GM12878 (cell line): Measurements from ENCODE around the gene ANKDD1A. TPM values are rescaled to one million over a fixed set of nuclear protein-coding genes. Genes with fewer than 3 reads are reported as not detected.

ENCODE experiments used
- ATAC-seq: fragments of 200-7000 bp; cut with Tn5 transposase; 3 replicates; pipeline ENCODE4 v1.9.1; 2020; ENCODE audit warnings: mild to moderate bottlenecking, moderate library complexity
- BruUV-seq: library from RNA; stranded (reverse); fragments of 400-500 nt; replicated peaks from 2 replicates; lab custom pipeline; 2021; lab: Mats Ljungman, UMichigan
- CTCF ChIA-PET: fragments of 300-600 bp; sonication (Branson Sonifier 250); formaldehyde crosslinking; extraction: SDS; loops from one replicate; lab custom pipeline; 2021; ENCODE audit warnings: inconsistent platforms; lab: Yijun Ruan, JAX
- POLR2A ChIA-PET: fragments of 350-600 bp; formaldehyde crosslinking; extraction: SDS; loops from one replicate; lab custom pipeline; 2021; ENCODE audit warnings: inconsistent platforms; lab: Charles Lee
- RAD21 ChIA-PET: fragments of 300-600 bp; sonication (Branson Sonifier 250); formaldehyde crosslinking; loops from one replicate; lab custom pipeline; 2023; ENCODE audit warnings: antibody characterized with exemption; ENCODE audit not compliant: unreplicated experiment; lab: Charles Lee
- SMC1A ChIA-PET: fragments of 300-600 bp; sonication (Branson Sonifier 250); formaldehyde crosslinking; loops from one replicate; lab custom pipeline; 2023; ENCODE audit not compliant: unreplicated experiment, uncharacterized antibody; lab: Charles Lee
- DNase-seq: peaks from one replicate; pipeline ENCODE4 v3.0.0-alpha.2; 2011; ENCODE audit warnings: low read depth, low spot score
- FAIRE-seq: peaks from 3 replicates; lab custom pipeline; 2011; peaks lifted over from hg19 to GRCh38; lab: Jason Lieb, UNC
- H2AFZ ChIP-seq: 2 replicates; pipeline ENCODE4 v1.6.0; 2011; ENCODE audit warnings: low read depth, low read length, control low read depth; ENCODE audit not compliant: control insufficient read depth
- H3K27ac ChIP-seq: 2 replicates; pipeline ENCODE4 v1.5.1; 2011; ENCODE audit warnings: control low read depth; ENCODE audit not compliant: control insufficient read depth, insufficient read depth
- H3K27me3 ChIP-seq, 2 experiments: replicated peaks in 1 of 2; 2 replicates each; pipeline versions ENCODE4 v1.6.0 to v1.6.1; 2011; ENCODE audit warnings: low read length in 1 of 2; ENCODE audit not compliant: control insufficient read depth in 2 of 2, insufficient read depth in 2 of 2
- H3K36me3 ChIP-seq, 2 experiments: 2 replicates each; pipeline ENCODE4 v1.5.1; 2011; ENCODE audit warnings: low read length in 1 of 2; ENCODE audit not compliant: control insufficient read depth in 2 of 2, insufficient read depth in 2 of 2
- H3K4me1 ChIP-seq: 2 replicates; pipeline ENCODE4 v1.6.1; 2011; ENCODE audit warnings: mild to moderate bottlenecking, low read length, moderate library complexity, mixed read lengths; ENCODE audit not compliant: control insufficient read depth, insufficient read depth
- H3K4me2 ChIP-seq: 2 replicates; pipeline ENCODE4 v1.6.0; 2011; ENCODE audit warnings: control low read depth; ENCODE audit not compliant: control insufficient read depth, insufficient read depth
- H3K4me3 ChIP-seq: fragments of 200-600 bp; sonication (generic); 2 replicates; pipeline ENCODE4 v1.5.1; 2016
- H3K79me2 ChIP-seq: 2 replicates; pipeline ENCODE4 v1.6.0; 2011; ENCODE audit warnings: low read length; ENCODE audit not compliant: control insufficient read depth, insufficient read depth
- H3K9ac ChIP-seq: 2 replicates; pipeline ENCODE4 v1.8.0; 2011; ENCODE audit warnings: low read length, control low read depth, mixed read lengths; ENCODE audit not compliant: control insufficient read depth, insufficient read depth
- H3K9me3 ChIP-seq: replicated peaks from 3 replicates; pipeline ENCODE4 v1.5.1; 2011; ENCODE audit warnings: mild to moderate bottlenecking, low read length; ENCODE audit not compliant: control insufficient read depth, insufficient read depth
- H4K20me1 ChIP-seq: 2 replicates; pipeline ENCODE4 v1.6.0; 2011; ENCODE audit not compliant: control insufficient read depth, insufficient read depth
- CBX3 ChIP-seq: fragments of 200-600 bp; sonication (generic); IDR thresholded peaks from 2 replicates; pipeline ENCODE4 v1.6.1; 2016; ENCODE audit warnings: low read depth, borderline replicate concordance
- CHD2 ChIP-seq: IDR thresholded peaks from 2 replicates; pipeline ENCODE4 v1.6.1; 2011; ENCODE audit warnings: low read depth, low read length, improper control_type of control experiment, borderline replicate concordance
- CREB1 ChIP-seq: IDR thresholded peaks from 2 replicates; pipeline ENCODE4 v1.6.1; 2012; ENCODE audit warnings: low read depth, mild to moderate bottlenecking, inconsistent platforms
- DPF2 ChIP-seq: fragments of 450-650 bp; IDR thresholded peaks from 2 replicates; pipeline ENCODE4 v1.6.1; 2017; ENCODE audit warnings: mild to moderate bottlenecking
- ESRRA ChIP-seq: IDR thresholded peaks from 2 replicates; pipeline ENCODE4 v1.6.1; 2012; ENCODE audit warnings: mild to moderate bottlenecking, low read length, improper control_type of control experiment
- IKZF2 ChIP-seq, 2 experiments: fragments of 450-650 bp; IDR thresholded peaks; 2 replicates each; pipeline ENCODE4 v1.6.1; 2017; ENCODE audit warnings: mild to moderate bottlenecking in 2 of 2, moderate library complexity in 2 of 2
- IRF3 ChIP-seq: fragments of 450-650 bp; IDR thresholded peaks from 2 replicates; pipeline ENCODE4 v1.6.1; 2014; ENCODE audit warnings: mild to moderate bottlenecking
- NR2C2 ChIP-seq: IDR thresholded peaks from 2 replicates; pipeline ENCODE4 v1.6.1; 2011; ENCODE audit warnings: borderline replicate concordance, low read depth; ENCODE audit not compliant: control insufficient read depth, insufficient read length
- PAX8 ChIP-seq: fragments of 450-650 bp; IDR thresholded peaks from 2 replicates; pipeline ENCODE4 v1.6.1; 2017; ENCODE audit warnings: mild to moderate bottlenecking, moderate library complexity
- PML ChIP-seq: IDR thresholded peaks from 2 replicates; pipeline ENCODE4 v1.6.1; 2012; ENCODE audit warnings: low read length, inconsistent platforms
- POLR2AphosphoS2 ChIP-seq: IDR thresholded peaks from 2 replicates; pipeline ENCODE4 v1.6.1; 2011; ENCODE audit warnings: low read depth, mild to moderate bottlenecking, low read length, improper control_type of control experiment, moderate library complexity
- RB1 ChIP-seq: fragments of 450-650 bp; formaldehyde crosslinking; IDR thresholded peaks from 2 replicates; pipeline ENCODE4 v1.6.1; 2017; ENCODE audit warnings: mild to moderate bottlenecking, borderline replicate concordance
- RUNX3 ChIP-seq: IDR thresholded peaks from 2 replicates; pipeline ENCODE4 v1.6.1; 2012; ENCODE audit warnings: low read length, inconsistent platforms
- SIX5 ChIP-seq: IDR thresholded peaks from 2 replicates; pipeline ENCODE4 v1.6.1; 2011; ENCODE audit warnings: mild to moderate bottlenecking, low read depth, low read length, moderate library complexity; ENCODE audit not compliant: severe bottlenecking
- ZZZ3 ChIP-seq: IDR thresholded peaks from 2 replicates; pipeline ENCODE4 v1.6.1; 2011; ENCODE audit warnings: low read depth; ENCODE audit not compliant: control insufficient read depth, insufficient read length
- WGBS: methylation state at CpG from one replicate; pipeline ENCODE4 v1.1.6; 2016; ENCODE audit warnings: low lambda C conversion rate; ENCODE audit not compliant: insufficient replicate concordance, insufficient coverage; ENCODE audit errors: missing lambda C conversion rate; 5-methylcytosine and 5-hydroxymethylcytosine counted together
- in situ Hi-C: fragments of 300-500 bp; cut with MboI; formaldehyde crosslinking; loops from 9 replicates; pipeline ENCODE4 v1.14.3; 2018; ENCODE audit warnings: mixed read lengths
- intact Hi-C: fragments of 100-400 bp; cut with micrococcal nuclease; formaldehyde crosslinking; loops from one replicate; pipeline ENCODE4 v1.14.2; 2022; ENCODE audit not compliant: unreplicated experiment
- polyA plus RNA-seq, 11 experiments: library from polyadenylated mRNA; depleted of rRNA in 4 of 11; unstranded in 6 of 11; stranded (reverse) in 5 of 11; fragments of >200 nt; fragmentation: Nextera tagmentation in 4 of 11; fragmentation: Illumina TruSeq in 1 of 11; extraction: Ambion mirVana in 4 of 11; extraction: Trizol in 1 of 11; gene quantifications; 1 replicate in 1 of 11; 2 replicates in 10 of 11; pipeline versions ENCODE4 v1.2.1 to v1.2.3, GENCODE V29; 2011 to 2016; ENCODE audit warnings: inconsistent platforms in 2 of 11, missing spikeins in 2 of 11, low read depth in 1 of 11
- total RNA-seq, 4 experiments: library from RNA; depleted of rRNA in 3 of 4; stranded (reverse); fragments of >200 nt in 3 of 4; fragmentation: Illumina TruSeq in 1 of 4; extraction: Trizol in 1 of 4; gene quantifications; 2 replicates each; pipeline versions ENCODE4 v1.2.1 to v1.2.3, GENCODE V29; 2013 to 2021
- TF ChIP-seq, protein P1 (sequence below): fragments of 450-650 bp; conservative IDR thresholded peaks from 2 replicates; pipeline ENCODE4 v1.6.1; 2017; ENCODE audit warnings: mild to moderate bottlenecking, moderate library complexity

ANKDD1A gene
- total and polyA plus RNA-seq, 10 of the 15 experiments (the other 5 are each of a cell fraction or from before 2014, with no cell fraction given) = 1.5 to 6.6 (median 4.1) TPM

DNA sequence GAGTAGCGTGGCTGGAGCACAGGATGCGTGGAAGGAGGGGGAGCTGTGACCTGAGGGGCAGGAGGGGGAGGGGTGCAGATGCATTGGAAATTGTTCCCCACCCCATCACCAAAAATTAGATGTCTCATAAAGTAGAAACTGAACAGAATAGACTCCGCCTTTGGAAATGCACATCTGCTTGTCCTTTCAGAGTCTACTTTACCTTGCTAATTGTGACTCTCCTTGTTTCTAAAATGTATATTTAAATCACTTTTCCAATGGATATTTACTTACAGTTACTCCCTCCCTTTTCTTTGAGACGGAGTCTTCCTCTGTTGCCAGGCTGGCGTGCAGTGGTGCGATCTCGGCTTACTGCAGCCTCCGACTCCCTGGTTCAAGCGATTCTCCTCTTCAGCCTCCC, 47.4 kb downstream of the ANKDD1A start:
- Histone ChIP-seq H3K36me3 (peaks cover 16 to 35% of the 10 kb centered on the region in 2 experiments; a peak in 3 of 4 replicates), H3K9ac (no peak overlapping the region), H3K4me2 (no peak overlapping the region), H3K9me3 (no peaks in the 10 kb centered on the region), H2AFZ (no peak overlapping the region), H3K79me2 (no peaks in the 10 kb centered on the region), H3K27ac (no peak overlapping the region), H3K4me1 (no peaks in the 10 kb centered on the region), H4K20me1 (no peaks in the 10 kb centered on the region), H3K27me3 (no peaks in the 10 kb centered on the region), H3K4me3 (no peak overlapping the region)
- no peak for TF ChIP-seq SIX5
- TF ChIP-seq CBX3 = no peak
- no peak for TF ChIP-seq POLR2AphosphoS2
- no peak for TF ChIP-seq IKZF2 (IDR thresholded peaks at IDR 0.05)
- TF ChIP-seq DPF2 = no peak
- TF ChIP-seq ESRRA = no peak
- TF ChIP-seq RB1 = no peak
- TF ChIP-seq RUNX3 = no peak
- no peak for TF ChIP-seq PML
- no peak for TF ChIP-seq CHD2
- TF ChIP-seq, protein P1, sequence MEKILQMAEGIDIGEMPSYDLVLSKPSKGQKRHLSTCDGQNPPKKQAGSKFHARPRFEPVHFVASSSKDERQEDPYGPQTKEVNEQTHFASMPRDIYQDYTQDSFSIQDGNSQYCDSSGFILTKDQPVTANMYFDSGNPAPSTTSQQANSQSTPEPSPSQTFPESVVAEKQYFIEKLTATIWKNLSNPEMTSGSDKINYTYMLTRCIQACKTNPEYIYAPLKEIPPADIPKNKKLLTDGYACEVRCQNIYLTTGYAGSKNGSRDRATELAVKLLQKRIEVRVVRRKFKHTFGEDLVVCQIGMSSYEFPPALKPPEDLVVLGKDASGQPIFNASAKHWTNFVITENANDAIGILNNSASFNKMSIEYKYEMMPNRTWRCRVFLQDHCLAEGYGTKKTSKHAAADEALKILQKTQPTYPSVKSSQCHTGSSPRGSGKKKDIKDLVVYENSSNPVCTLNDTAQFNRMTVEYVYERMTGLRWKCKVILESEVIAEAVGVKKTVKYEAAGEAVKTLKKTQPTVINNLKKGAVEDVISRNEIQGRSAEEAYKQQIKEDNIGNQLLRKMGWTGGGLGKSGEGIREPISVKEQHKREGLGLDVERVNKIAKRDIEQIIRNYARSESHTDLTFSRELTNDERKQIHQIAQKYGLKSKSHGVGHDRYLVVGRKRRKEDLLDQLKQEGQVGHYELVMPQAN = no peak
- no peak for TF ChIP-seq NR2C2
- no peak for TF ChIP-seq CREB1
- TF ChIP-seq PAX8 = no peak
- no peak for TF ChIP-seq ZZZ3
- no peak for TF ChIP-seq IRF3
- intact Hi-C loops (no loop called here), in situ Hi-C loops (no loop called here)
- no TSS peak for BruUV-seq
- ChIA-PET SMC1A (no interaction called here), POLR2A (no interaction called here), RAD21 (no interaction called here), CTCF (no interaction called here)
- FAIRE-seq (no peak), ATAC-seq (no peak), DNase-seq (no peak)
- 98% methylated on average over 9 of the region's 9 CpGs for WGBS
